SK-N-SH (cell line): ENCODE measurements around the gene AP2A2. TPM values are rescaled to one million over a fixed set of nuclear protein-coding genes. Genes with fewer than 3 reads are reported as not detected.

ENCODE experiments used
- TAF1 ChIP-seq: IDR thresholded peaks from 2 replicates; pipeline ENCODE4 v1.6.1; 2012; ENCODE audit warnings: low read depth, mild to moderate bottlenecking, low read length, moderate library complexity, borderline replicate concordance
- TEAD4 ChIP-seq: IDR thresholded peaks from 2 replicates; pipeline ENCODE4 v1.4.0; 2012; ENCODE audit warnings: mild to moderate bottlenecking, borderline replicate concordance; ENCODE audit not compliant: insufficient read depth
- YY1 ChIP-seq: IDR thresholded peaks from 2 replicates; pipeline ENCODE4 v1.4.0; 2012; ENCODE audit warnings: low read depth, mild to moderate bottlenecking
- polyA plus RNA-seq, 3 experiments: library from polyadenylated mRNA; depleted of rRNA; stranded (reverse); fragments of >200 nt; gene quantifications; 2 replicates each; pipeline ENCODE4 v1.2.3, GENCODE V29; 2012
- small RNA-seq, 7 experiments: library from RNA; depleted of rRNA; stranded (forward); fragments of <200 nt; gene quantifications; one replicate each; pipeline ENCODE3, GENCODE V24; 2012

The AP2A2 gene
- polyA plus RNA-seq, 1 of the 3 experiments (the other 2 are of a cell fraction), result 42.7 TPM

GRCh38 chr11:1060852-1061616 is 135.4 kb downstream of the AP2A2 start (continued):
- TF ChIP-seq TAF1 (no peak), TEAD4 (no peak), YY1 (no peak)
- TF ChIP-seq, all 33 proteins: peak for 0

Small RNAs within 50 kb of the gene (small RNA-seq; reads per million reads assigned to genes)
- gene RNU6-1025P, result 0 reads per million in 7 experiments

Other genes with a start within 250 kb of the AP2A2 start
- gene DEAF1, start 230.6 kb upstream of the AP2A2 start, polyA plus RNA-seq (2012; rRNA removed), result 36.0 and 40.6 TPM in 2 replicates
- 40.4 and 51.0 TPM in 2 replicates for gene TMEM80, start 230.1 kb upstream of the AP2A2 start, polyA plus RNA-seq (2012; rRNA removed)
- 0.67 and 0.74 TPM in 2 replicates for gene EPS8L2, start 219.6 kb upstream of the AP2A2 start, polyA plus RNA-seq (2012; rRNA removed)
- 78.4 and 103 TPM in 2 replicates for gene TALDO1, start 178.4 kb upstream of the AP2A2 start, polyA plus RNA-seq (2012; rRNA removed)
- 72.9 and 86.2 TPM in 2 replicates for gene GATD1, start 148.4 kb upstream of the AP2A2 start, polyA plus RNA-seq (2012; rRNA removed)
- 2.9 and 3.6 TPM in 2 replicates for gene CEND1, start 135.8 kb upstream of the AP2A2 start, polyA plus RNA-seq (2012; rRNA removed)
- 40.2 and 50.9 TPM in 2 replicates for gene SLC25A22, start 127.6 kb upstream of the AP2A2 start, polyA plus RNA-seq (2012; rRNA removed)
- 25.5 and 27.4 TPM in 2 replicates for gene PIDD1, start 120.6 kb upstream of the AP2A2 start, polyA plus RNA-seq (2012; rRNA removed)
- gene RPLP2, start 115.9 kb upstream of the AP2A2 start, polyA plus RNA-seq (2012; rRNA removed), result 390 and 799 TPM in 2 replicates
- 47.7 and 60.3 TPM in 2 replicates for gene PNPLA2, start 107.0 kb upstream of the AP2A2 start, polyA plus RNA-seq (2012; rRNA removed)
- 0.94 and 1.1 TPM in 2 replicates for gene CRACR2B, start 98.0 kb upstream of the AP2A2 start, polyA plus RNA-seq (2012; rRNA removed)
- 922 and 1,149 TPM in 2 replicates for gene CD151, start 92.9 kb upstream of the AP2A2 start, polyA plus RNA-seq (2012; rRNA removed)
- 287 and 540 TPM in 2 replicates for gene POLR2L, start 83.3 kb upstream of the AP2A2 start, polyA plus RNA-seq (2012; rRNA removed)
- 201 and 226 TPM in 2 replicates for gene TSPAN4, start 83.0 kb upstream of the AP2A2 start, polyA plus RNA-seq (2012; rRNA removed)
- 194 and 231 TPM in 2 replicates for gene CHID1, start 15.1 kb upstream of the AP2A2 start, polyA plus RNA-seq (2012; rRNA removed)
- gene MUC6, start 110.8 kb downstream of the AP2A2 start, polyA plus RNA-seq (2012; rRNA removed), result not detected in 2 replicates
- not detected in 2 replicates for gene MUC2, start 149.0 kb downstream of the AP2A2 start, polyA plus RNA-seq (2012; rRNA removed)
- gene MUC5AC, start 232.1 kb downstream of the AP2A2 start, polyA plus RNA-seq (2012; rRNA removed), result not detected in 2 replicates